ENCODE measurements around the gene ODF2L.

ODF2L gene

GRCh38 chr1:86395751-86396497 is at the start of gene ODF2L:
ODF2L (minus strand) TSS chr1:86396323; CDS start chr1:86387027, 9,296 bp downstream.
- peak; percentile 97 for DNase-seq

- DNase-seq = no peak
These were observed 49.8 kb upstream of the ODF2L start for GRCh38 chr1:86445919-86446318.

- DNase-seq = no peak
These were observed 45.9 kb upstream of the ODF2L start for GRCh38 chr1:86441997-86442396.

GRCh38 chr1:86441581-86441980 is 45.5 kb upstream of the ODF2L start:
- no peak for DNase-seq

- peak; percentile 15 for DNase-seq
These were observed 39.9 kb upstream of the ODF2L start for GRCh38 chr1:86436041-86436440.

- no peak for DNase-seq
These were observed 39.2 kb upstream of the ODF2L start for GRCh38 chr1:86435327-86435726.

- no peak for DNase-seq
These were observed 37.9 kb upstream of the ODF2L start for GRCh38 chr1:86434059-86434458.

GRCh38 chr1:86430376-86430775 is 34.3 kb upstream of the ODF2L start:
- DNase-seq = no peak

- DNase-seq = no peak
These were observed 33.7 kb upstream of the ODF2L start for GRCh38 chr1:86429835-86430234.

GRCh38 chr1:86429122-86429725 is 33.1 kb upstream of the ODF2L start:
- DNase-seq = no peak

GRCh38 chr1:86423873-86424272 is 27.8 kb upstream of the ODF2L start, which contains the start of gene CLCA2:
CLCA2 (plus strand) TSS chr1:86424171; CDS start chr1:86424248, 77 bp downstream.
- DNase-seq = no peak

GRCh38 chr1:86423473-86423872 is 27.4 kb upstream of the ODF2L start:
- no peak for DNase-seq

- no peak for DNase-seq
These were observed 25.6 kb upstream of the ODF2L start for GRCh38 chr1:86421601-86422280.

GRCh38 chr1:86419277-86419903 is 23.3 kb upstream of the ODF2L start:
- no peak for DNase-seq

GRCh38 chr1:86416343-86416742 is 20.2 kb upstream of the ODF2L start:
- DNase-seq = no peak

- no peak for DNase-seq
These were observed 14.8 kb upstream of the ODF2L start for GRCh38 chr1:86410879-86411278.

GRCh38 chr1:86409416-86410021 is 13.4 kb upstream of the ODF2L start:
- DNase-seq = peak; percentile 50

- peak; percentile 86 for DNase-seq
These were observed 371 bp upstream of the ODF2L start for GRCh38 chr1:86396498-86396890.

- peak; percentile 22 for DNase-seq
These were observed 1.7 kb downstream of the ODF2L start for GRCh38 chr1:86394416-86394815.

- no peak for DNase-seq
These were observed 6.8 kb downstream of the ODF2L start for GRCh38 chr1:86389307-86389706.

- no peak for DNase-seq
These were observed 7.3 kb downstream of the ODF2L start for GRCh38 chr1:86388777-86389176.

GRCh38 chr1:86387916-86388627 is 8.1 kb downstream of the ODF2L start:
- DNase-seq = no peak
